SK-N-MC (cell line): ENCODE data around the gene SLC25A4.

Source experiments
- EZH2 ChIP-seq: fragments of 200-600 bp; sonication (generic); IDR thresholded peaks from one replicate; pipeline ENCODE4 v1.6.1; 2017; ENCODE audit warnings: antibody characterized with exemption
- FOXP2 ChIP-seq: optimal IDR thresholded peaks from 2 replicates; pipeline ENCODE3; 2011; ENCODE audit warnings: mild to moderate bottlenecking, moderate library complexity; ENCODE audit not compliant: insufficient read depth; ENCODE audit errors: extremely low read length, control extremely low read depth
- POLR2AphosphoS5 ChIP-seq: IDR thresholded peaks from 2 replicates; pipeline ENCODE4 v1.6.1; 2012; ENCODE audit warnings: mild to moderate bottlenecking, low read depth, low read length, borderline replicate concordance

DNA sequence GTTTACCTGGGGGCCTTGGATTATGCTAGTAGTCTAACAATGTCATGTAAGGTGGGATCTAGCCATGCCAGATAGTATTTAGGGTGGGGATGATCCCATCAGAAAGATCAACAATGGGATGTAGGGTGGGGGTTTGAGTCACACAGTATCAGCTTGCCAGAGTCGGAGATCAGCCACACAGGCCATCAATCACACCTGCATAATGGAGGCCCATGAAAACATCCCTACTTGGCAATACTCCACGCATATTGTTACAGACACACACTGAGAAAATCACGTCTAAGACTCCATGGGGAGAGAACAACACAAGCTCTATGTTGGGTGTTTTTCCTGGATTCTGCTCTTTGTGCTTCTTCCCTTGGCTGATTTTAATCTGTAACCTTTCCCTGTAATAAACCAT is 49.5 kb upstream of the SLC25A4 start:
- no peak for TF ChIP-seq EZH2
- no peak for TF ChIP-seq POLR2AphosphoS5
- TF ChIP-seq FOXP2, result no peak
